Measurements from ENCODE around the gene PTAFR.

Gene PTAFR

DNA sequence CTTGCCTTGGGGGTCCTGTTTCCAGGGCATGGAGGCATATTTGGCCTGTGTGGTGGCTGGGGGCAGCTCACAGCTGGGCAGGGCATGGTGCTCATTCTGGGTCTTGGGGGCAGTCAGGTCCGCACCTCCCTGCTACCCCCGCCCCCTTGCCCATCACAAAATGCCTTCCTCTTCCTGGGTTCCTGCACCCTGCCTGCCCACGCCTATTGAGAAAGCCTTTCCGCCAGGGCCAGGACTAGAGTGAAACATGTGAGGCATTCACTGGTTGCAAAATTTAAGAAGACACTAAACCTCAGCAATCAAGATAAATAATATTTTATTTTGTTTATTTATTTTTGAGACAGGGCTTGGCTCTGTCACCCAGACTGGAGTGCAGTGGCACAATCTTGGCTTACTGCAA is 19.7 kb downstream of the PTAFR start:
- H3K4me3 ChIP-seq (ENCODE audit: low read depth, low read length) = no peak overlapping the region
- TF ChIP-seq MYC (IDR thresholded peaks at IDR 0.05; ENCODE audit: low read depth, low read length) (peak; percentile 78), POLR2A (IDR thresholded peaks at IDR 0.05; ENCODE audit: extremely low read depth, insufficient read length) (no peak), MAX (IDR thresholded peaks at IDR 0.05; ENCODE audit: low read depth, low read length) (peak; percentile 64; the same call in 1 of the 2 replicates)
- peak; percentile 89 for DNase-seq (ENCODE audit: low read depth)

DNA sequence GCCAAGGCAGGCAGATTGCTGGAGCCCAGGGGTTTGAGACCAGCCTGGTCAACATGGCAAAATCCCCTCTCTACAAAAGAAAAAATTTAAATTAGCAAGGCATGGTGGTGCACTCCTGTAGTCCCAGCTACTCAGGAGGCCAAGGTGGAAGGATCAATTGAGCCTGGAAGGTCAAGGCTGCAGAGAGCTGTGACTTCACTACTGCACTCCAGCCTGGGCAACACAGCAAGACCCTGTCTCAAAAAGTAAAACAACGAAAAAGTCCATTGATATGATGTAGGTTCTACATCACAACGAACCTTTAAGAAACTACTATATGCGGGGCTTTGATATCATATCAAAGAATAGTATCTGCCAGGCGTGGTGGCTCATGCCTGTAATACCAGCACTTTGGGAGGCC is 20.9 kb downstream of the PTAFR start:
- TF ChIP-seq MYC (IDR thresholded peaks at IDR 0.05; ENCODE audit: low read depth, low read length) = no peak
- TF ChIP-seq, protein P1, sequence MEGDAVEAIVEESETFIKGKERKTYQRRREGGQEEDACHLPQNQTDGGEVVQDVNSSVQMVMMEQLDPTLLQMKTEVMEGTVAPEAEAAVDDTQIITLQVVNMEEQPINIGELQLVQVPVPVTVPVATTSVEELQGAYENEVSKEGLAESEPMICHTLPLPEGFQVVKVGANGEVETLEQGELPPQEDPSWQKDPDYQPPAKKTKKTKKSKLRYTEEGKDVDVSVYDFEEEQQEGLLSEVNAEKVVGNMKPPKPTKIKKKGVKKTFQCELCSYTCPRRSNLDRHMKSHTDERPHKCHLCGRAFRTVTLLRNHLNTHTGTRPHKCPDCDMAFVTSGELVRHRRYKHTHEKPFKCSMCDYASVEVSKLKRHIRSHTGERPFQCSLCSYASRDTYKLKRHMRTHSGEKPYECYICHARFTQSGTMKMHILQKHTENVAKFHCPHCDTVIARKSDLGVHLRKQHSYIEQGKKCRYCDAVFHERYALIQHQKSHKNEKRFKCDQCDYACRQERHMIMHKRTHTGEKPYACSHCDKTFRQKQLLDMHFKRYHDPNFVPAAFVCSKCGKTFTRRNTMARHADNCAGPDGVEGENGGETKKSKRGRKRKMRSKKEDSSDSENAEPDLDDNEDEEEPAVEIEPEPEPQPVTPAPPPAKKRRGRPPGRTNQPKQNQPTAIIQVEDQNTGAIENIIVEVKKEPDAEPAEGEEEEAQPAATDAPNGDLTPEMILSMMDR (IDR thresholded peaks at IDR 0.05; ENCODE audit: low read depth, low read length) = no peak
- TF ChIP-seq POLR2A (IDR thresholded peaks at IDR 0.05; ENCODE audit: extremely low read depth, insufficient read length) = no peak
- TF ChIP-seq MAX (IDR thresholded peaks at IDR 0.05; ENCODE audit: low read depth, low read length) = no peak
- H3K4me3 ChIP-seq (ENCODE audit: low read depth, low read length) = no peak overlapping the region
- no peak for DNase-seq (ENCODE audit: low read depth)

DNA sequence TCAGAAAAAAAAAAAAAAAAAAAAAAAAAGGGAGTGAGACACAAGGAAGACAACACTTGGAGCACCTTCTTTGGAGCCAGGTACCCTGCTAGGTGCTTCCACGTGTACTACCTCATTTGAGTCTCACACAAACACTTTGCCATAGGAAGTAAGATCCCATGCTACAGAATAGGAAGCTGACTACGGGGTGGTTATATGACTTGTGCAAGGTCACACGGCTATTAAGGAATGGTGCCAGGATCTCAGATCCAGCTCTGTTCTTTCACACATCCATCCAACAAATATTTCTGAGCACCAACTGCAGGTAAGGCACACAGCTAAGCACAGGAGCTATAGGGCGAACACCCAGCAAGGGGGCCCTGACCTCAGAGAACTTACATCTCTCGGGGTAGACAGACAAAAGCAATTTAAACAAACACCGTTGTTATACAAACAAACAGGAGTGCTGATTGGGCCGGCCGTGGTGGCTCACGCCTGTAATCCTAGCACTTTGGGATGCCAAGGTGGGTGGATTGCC is 22.4 kb downstream of the PTAFR start:
- TF ChIP-seq, protein P1 (IDR thresholded peaks at IDR 0.05; ENCODE audit: low read depth, low read length) = no peak
- TF ChIP-seq POLR2A (IDR thresholded peaks at IDR 0.05; ENCODE audit: extremely low read depth, insufficient read length) = no peak
- TF ChIP-seq MAX (IDR thresholded peaks at IDR 0.05; ENCODE audit: low read depth, low read length) = no peak
- TF ChIP-seq MYC (IDR thresholded peaks at IDR 0.05; ENCODE audit: low read depth, low read length) = no peak
- DNase-seq (ENCODE audit: low read depth) = no peak

GRCh38 chr1:28150125-28150780 is 26.2 kb downstream of the PTAFR start:
- DNase-seq (ENCODE audit: low read depth) = no peak
- no peak overlapping the region for H3K4me3 ChIP-seq (ENCODE audit: low read depth, low read length)
- TF ChIP-seq MYC (IDR thresholded peaks at IDR 0.05; ENCODE audit: low read depth, low read length) = no peak
- TF ChIP-seq, protein P1 (IDR thresholded peaks at IDR 0.05; ENCODE audit: low read depth, low read length) = no peak
- no peak for TF ChIP-seq POLR2A (IDR thresholded peaks at IDR 0.05; ENCODE audit: extremely low read depth, insufficient read length)

More for the DNA sequence above, 22.4 kb downstream of the PTAFR start:
- H3K4me3 ChIP-seq (ENCODE audit: low read depth, low read length) = no peak overlapping the region

- DNase-seq (ENCODE audit: low read depth) = no peak
- no peak for TF ChIP-seq MYC (IDR thresholded peaks at IDR 0.05; ENCODE audit: low read depth, low read length)
- TF ChIP-seq MAX (IDR thresholded peaks at IDR 0.05; ENCODE audit: low read depth, low read length) = no peak
- TF ChIP-seq, protein P1 (IDR thresholded peaks at IDR 0.05; ENCODE audit: low read depth, low read length) = no peak
- H3K4me3 ChIP-seq (ENCODE audit: low read depth, low read length) = no peak overlapping the region
Measured at GRCh38 chr1:28148880-28149195, 27.7 kb downstream of the PTAFR start.

DNA sequence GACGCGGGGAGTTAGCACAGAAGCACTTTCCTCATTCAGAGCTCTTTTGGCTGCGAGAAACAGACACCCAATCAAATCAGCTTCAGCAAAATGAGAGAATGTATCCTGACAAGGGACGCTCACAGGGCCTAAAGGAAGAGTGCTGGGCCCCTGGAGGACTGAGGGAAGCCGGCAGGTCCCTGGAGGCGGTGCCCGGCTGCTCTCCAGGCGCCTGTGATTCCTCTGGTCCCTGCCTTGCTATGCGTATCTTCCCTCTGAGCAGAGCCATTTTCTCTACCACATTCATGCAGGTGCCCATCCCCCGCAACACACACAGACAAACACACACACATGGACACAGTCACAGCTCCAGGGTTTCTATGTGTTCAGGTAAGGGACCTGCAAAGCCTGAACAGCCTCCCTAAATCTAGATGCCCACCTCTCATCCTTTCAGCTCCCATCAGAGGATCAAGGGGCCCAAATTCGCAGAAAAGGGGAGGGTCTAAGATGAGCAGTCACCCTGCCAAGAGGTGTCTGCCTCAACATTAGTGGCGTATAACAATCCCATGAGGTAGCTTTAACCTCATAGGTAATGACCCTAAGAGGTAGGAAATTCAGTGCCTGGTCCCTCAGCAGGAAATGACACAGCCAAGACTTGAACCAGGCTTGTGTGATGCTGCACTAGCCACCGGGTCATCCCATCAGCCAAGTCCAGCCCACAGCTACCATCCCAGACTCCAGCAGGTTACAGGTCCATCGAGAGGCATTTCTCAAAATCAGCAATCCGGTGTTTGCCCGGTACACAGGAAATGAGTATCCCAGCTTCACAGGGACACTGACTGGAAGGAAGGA is 29.0 kb downstream of the PTAFR start:
- H3K4me3 ChIP-seq (ENCODE audit: low read depth, low read length) = no peak overlapping the region

More for the DNA sequence above, 29.0 kb downstream of the PTAFR start:
- no peak for DNase-seq (ENCODE audit: low read depth)
- TF ChIP-seq MYC (IDR thresholded peaks at IDR 0.05; ENCODE audit: low read depth, low read length) (no peak), MAX (IDR thresholded peaks at IDR 0.05; ENCODE audit: low read depth, low read length) (no peak), POLR2A (IDR thresholded peaks at IDR 0.05; ENCODE audit: extremely low read depth, insufficient read length) (no peak)
- TF ChIP-seq, protein P1 (IDR thresholded peaks at IDR 0.05; ENCODE audit: low read depth, low read length) = no peak
